IPS-NIHi7 (cell line): Measurements from ENCODE around the gene GABRR3.
"Not testable (repeated sequence)": the region's sequence is repeated elsewhere in the genome, so short reads cannot be mapped to it uniquely, and the experiment has no call there.

ENCODE experiments used
- DNase-seq: peaks from one replicate; pipeline ENCODE4 v3.0.0; 2012; ENCODE audit warnings: mixed read lengths; ENCODE audit errors: extremely low spot score

GABRR3 gene

DNA sequence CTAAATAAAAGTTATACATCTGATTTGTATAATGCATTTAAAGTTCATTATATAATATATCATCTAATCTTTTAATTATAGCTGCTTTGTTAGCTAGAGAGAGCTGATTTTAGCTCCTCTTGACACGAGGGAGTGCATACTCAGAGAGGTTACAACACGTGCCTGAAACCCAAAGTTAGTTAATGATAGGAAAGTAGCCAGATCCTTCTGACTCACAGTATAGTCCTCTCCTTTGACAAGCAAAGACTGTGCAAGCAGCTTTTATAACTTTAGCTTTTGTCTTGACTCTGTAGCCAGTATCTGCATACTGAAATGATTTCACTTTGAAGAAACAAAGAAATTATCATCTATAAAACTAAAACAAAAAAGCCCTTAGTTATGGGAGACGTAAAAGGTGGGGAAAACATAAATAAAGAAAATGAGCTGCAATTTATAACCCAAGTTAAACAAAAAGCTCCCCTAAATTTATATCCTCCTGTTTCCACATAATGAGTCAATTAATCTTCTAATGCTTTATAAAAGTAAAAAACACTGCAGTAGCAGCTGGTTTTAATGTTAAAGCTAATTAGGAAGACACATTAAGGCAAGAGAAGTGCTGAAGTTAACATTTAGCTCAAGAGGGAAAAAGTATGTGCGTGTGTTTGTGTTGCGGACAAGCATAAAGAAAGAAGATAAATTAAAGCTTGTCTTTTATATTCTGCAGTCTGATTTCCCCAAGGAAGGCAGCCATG, 13.1 kb downstream of the GABRR3 start:
- DNase-seq: no peak

- DNase-seq: no peak
These were observed 14.7 kb downstream of the GABRR3 start for GRCh38 chr3:98020412-98020811.

GRCh38 chr3:98018301-98018700, 16.8 kb downstream of the GABRR3 start:
- no peak for DNase-seq

DNA sequence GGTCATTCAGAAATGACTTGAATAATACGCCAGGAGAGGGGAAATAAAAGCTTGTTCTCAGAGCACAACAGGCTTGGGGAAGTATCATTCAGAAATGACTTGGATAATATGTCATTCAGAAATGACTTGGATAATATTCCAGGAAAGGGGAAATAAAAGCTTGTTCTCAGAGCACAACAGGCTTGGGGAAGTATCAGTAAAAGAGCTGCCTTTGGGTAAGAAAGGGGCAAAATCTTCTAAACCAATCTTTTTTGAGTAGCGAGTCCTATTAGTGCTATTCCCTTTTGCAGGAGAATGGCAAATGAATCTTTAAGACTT, 20.9 kb downstream of the GABRR3 start:
- no peak for DNase-seq

- DNase-seq: no peak
These were observed 21.5 kb downstream of the GABRR3 start for GRCh38 chr3:98013411-98014267.

DNA sequence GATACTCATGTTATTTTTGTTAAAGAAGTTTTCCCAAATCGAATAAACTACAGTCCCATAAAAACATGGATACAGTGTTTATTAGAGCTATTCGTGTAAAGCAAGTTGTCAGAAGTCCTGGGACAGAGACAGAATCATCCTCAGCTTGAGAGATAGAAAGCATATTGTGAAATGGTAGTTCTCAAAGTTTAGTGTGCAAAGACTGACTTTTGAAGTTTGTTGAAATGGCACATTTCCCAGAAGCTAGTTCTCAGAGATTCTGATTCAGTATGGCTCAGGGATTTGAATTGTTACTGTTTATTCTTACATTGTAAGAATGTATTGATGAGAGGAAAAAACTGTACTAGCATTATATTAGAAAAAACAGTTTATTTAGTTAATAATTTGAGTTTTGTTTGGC, 22.1 kb downstream of the GABRR3 start:
- no peak for DNase-seq

GRCh38 chr3:98010883-98011449, 24.1 kb downstream of the GABRR3 start:
- DNase-seq: not testable (repeated sequence)

DNA sequence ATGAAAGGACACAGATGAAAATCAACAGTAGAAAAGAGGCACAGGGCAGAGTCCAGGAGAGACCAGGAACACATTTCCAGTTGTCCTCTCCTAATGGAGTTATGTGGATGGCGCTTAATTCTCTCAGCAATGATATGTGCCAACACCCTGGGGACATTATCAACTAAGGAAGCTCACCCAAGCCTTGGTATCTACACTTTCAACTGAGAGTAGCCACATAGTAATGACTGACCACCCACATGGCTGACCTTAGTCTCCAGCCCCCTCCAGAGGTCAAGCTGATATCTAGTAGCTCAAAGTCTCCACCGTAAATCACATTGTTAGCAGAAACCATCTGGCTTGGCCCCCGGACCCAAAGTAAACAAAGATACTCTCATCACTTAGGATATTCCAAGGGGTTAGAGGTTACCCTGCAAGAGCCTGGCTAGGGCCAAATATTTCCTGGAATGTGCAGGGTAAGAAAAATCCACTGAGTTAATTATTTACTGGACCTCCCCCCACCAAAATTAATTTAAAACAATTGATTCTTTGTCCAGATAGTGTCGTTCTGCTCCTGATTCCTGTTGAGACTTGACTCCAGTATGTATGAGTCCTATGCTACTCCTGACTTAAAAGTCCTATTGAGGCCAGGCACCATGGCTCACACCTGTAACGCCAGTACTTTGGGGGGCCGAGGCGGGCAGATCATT, 24.8 kb downstream of the GABRR3 start:
- no peak for DNase-seq

DNA sequence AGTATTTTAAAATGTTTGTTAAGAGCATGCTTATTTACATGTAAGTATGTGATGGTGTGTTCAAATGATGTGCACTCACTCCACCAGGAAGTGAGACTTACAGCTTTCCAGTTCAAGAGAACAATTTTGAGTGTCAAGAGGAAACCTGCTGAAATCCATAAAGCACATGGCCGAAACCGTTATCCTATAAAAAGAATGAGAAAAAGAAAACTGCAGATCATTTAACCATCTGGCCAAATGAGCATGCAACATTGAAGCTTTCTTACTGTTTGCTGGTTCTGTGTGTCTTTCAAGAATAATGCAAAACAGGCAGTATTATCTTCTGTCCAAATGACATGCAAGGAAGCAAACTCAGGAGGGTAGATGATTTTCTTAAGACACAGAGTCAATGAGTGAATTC, 26.3 kb downstream of the GABRR3 start:
- DNase-seq: no peak

GRCh38 chr3:98005438-98005837, 29.7 kb downstream of the GABRR3 start:
- no peak for DNase-seq

DNA sequence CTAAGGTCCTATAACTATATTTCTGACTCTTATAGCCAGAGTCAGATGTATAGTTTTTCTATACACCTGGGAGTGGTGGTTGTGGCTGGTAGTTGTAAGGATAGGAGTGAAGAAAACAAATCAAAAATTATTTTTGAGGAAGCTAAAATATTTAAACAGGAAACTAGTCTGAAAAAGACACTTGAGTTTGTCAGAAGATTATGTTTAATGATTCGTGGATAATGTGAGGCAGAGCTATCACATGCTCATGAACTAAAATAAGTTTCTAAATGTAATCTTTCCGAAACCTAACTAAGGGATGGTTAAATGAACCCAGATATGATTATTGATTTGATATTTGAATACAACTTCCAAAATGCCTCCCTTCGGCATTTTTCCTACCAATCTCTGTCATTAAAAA, 30.4 kb downstream of the GABRR3 start:
- no peak for DNase-seq

DNA sequence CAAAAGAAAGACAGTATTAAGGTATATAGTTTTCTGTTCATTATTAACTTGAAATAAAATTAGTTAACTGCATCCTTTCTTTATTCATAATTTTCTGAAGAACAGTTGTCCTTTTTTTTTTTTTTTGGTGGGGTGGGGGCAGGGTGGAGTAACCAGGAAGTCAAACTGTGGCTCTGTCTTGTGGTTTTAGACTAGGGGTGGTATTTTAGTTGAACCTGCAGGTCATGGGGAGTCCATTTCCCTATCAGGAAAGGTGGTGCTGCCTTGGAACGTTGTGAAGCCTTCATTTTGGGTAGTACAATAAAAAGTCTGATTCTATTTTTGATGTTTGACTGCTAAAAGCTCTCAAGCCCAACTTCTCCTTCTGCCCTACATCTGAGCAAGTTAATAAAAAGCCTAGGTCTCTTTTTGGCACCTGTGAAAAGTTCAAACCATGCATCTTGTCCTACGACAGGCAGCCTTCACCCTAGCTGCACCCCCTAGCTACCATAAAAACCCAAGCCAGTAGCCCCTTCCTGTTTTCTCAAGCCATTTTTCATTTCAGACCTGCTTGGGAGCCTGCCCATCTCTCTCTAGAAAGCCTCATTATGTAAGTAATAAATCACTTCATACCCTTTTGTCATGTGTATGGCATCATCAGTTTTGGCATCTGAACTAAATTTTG, 31.7 kb downstream of the GABRR3 start:
- DNase-seq: no peak

GRCh38 chr3:98002717-98003116, 32.4 kb downstream of the GABRR3 start:
- DNase-seq: no peak

DNA sequence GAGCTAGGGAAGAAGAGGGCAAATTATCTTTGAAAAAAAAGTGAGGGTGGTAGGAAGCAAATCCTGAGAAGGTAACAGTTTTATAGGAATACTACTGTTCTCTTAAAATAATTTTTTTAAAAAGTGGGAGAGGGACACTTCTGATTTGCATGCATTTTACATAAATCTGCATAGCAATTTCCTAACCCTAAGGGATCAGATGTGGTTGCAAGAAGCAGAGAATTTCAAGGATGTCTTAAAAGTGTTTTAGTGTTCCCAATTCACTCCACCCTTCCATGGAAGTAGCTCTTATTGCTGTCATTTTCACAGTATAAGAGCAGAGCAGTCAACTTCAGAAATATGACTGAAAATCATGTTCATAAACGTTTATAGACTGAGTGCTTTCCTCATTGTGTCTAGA, 35.1 kb downstream of the GABRR3 start:
- DNase-seq: no peak

DNA sequence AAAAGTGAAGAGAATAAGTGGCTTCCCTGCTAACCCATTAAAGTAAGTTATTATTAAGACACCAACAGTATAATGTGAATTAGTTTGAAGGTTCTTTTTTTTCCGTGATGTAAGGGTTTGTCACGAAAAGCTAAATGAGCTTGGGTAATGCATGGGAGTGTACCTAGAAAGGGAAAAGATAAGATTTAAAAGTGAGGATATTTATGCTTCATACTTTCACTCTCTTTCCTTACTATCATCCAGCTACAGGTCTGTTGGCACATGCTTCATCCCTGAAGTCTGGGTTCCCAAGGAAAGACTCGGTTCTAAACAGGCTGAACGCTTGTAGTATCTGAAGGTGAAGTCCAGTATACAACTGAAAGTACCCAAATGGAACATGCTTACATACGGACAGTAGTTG, 36.0 kb downstream of the GABRR3 start:
- DNase-seq: no peak

DNA sequence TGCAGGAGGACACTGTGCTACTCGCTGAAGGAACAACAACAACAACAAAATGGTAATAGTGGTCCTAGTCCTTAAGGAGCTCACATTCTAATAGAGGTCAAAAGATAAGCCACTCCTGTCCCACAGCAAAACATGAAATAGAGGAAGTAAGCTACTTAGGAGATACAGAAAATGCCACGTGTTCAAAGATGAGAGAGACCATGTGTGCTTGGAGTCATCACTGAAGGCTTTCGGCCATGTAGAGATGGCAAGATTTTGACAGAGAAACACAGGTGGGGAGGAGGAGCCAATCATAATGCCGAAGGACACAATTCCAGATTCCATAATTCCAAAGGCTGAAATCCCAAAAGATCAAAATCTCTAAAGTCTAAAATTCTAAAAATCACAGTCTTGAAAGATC, 38.1 kb downstream of the GABRR3 start:
- DNase-seq: no peak

DNA sequence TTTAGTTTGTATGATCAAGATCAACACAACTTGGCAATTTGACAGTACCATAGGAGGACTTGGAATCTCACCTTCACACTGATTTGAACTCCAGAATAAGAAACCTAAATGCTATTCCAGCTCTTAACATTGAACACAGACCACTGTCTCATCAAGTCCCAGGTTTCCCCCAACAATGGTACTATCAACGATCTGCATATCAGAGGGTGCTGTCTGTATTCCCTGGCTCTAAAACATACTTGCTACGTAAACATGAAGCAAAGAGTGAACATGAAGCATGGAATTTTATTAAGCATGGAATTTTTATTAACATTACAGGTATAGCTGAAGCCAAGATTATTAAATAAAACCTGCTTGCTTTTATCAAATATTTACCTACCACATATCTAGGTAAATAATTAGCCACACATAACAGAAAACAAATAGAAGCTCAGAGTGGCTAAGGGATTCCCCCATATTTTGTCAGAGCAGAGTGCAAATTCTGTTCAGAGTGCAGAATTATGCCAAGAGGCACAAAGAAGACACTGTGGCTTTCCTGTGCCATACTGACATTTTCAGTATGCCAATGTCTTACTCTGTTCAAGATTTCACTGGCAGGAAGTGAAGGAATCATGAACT, 40.7 kb downstream of the GABRR3 start:
- no peak for DNase-seq

- no peak for DNase-seq
These were observed 41.6 kb downstream of the GABRR3 start for GRCh38 chr3:97993526-97993925.

DNA sequence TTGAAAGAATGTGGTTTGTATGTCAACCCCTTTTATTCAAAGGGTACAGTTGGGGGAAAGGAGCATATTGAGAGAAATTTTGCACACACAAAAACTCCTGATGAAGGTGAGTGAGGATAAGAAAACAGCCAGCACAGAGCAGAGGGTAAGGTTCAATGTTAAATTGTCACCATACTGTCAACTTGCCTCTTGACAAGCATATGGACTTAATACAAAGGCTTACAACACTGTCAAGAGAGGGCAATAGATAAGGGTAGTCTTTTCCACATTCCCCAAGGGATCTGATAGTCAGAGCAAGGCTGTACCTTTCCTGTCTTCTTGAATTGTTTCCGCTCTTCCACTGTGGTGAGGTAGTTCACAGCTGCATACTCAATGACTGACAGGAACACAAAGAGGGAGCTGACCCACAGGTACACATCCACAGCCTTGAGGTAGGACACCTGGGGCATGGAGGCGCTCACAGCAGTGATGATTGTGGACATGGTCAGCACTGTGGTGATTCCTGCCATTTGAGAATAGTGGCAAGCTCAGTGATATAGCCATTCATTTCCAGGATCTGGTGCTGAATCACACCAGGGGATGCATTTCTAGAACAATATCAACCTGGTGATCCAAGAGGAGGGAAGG, 42.5 kb downstream of the GABRR3 start:
- DNase-seq: no peak

GRCh38 chr3:97991293-97991682, 43.8 kb downstream of the GABRR3 start:
- DNase-seq: no peak
